Peyer's patch (tissue), 4 donors: ENCODE results near the gene IQGAP3. TPM values are rescaled to one million over a fixed set of nuclear protein-coding genes. Genes with fewer than 3 reads are reported as not detected.

Experiments used
- DNase-seq, 3 donors: peaks; one replicate each; pipeline ENCODE4 v3.0.0-alpha.2; 2017 to 2019
- H3K27ac ChIP-seq, 4 donors: fragments of 200-600 bp; sonication (generic); one replicate each; pipeline ENCODE4 v1.5.1; 2016 to 2019
- H3K27me3 ChIP-seq, 2 donors: fragments of 200-600 bp; sonication (generic); one replicate each; pipeline ENCODE4 v1.5.1; 2019
- H3K36me3 ChIP-seq, 3 donors: fragments of 200-600 bp; sonication (generic); one replicate each; pipeline ENCODE4 v1.5.1; 2016 to 2019
- H3K4me1 ChIP-seq, 4 donors: fragments of 200-600 bp; sonication (generic); one replicate each; pipeline ENCODE4 v1.5.1; 2016 to 2019
- H3K4me3 ChIP-seq, 4 donors: fragments of 200-600 bp; sonication (generic); 1 replicate in 3 of 4; 2 replicates in 1 of 4; pipeline ENCODE4 v1.5.1; 2016 to 2019; ENCODE audit warnings: mild to moderate bottlenecking in 1 of 4
- H3K9me3 ChIP-seq, 4 donors: fragments of 200-600 bp; sonication (generic); one replicate each; pipeline ENCODE4 v1.5.1; 2016 to 2019; ENCODE audit warnings: mild to moderate bottlenecking in 1 of 4
- CTCF ChIP-seq, 6 experiments: fragments of 450-650 bp in 4 of 6; fragments of 200-600 bp in 2 of 6; sonication (generic) in 1 of 6; IDR thresholded peaks; one replicate each; pipeline ENCODE4 v1.5.1; 2017 to 2019; ENCODE audit warnings: antibody characterized with exemption in 6 of 6, mild to moderate bottlenecking in 3 of 6, moderate library complexity in 1 of 6
- POLR2A ChIP-seq, 2 donors: fragments of 450-650 bp; IDR thresholded peaks; one replicate each; pipeline ENCODE4 v1.5.1; 2017; ENCODE audit warnings: antibody characterized with exemption in 2 of 2, mild to moderate bottlenecking in 2 of 2, moderate library complexity in 2 of 2
- total RNA-seq, 4 donors: library from RNA; depleted of rRNA; stranded (reverse); fragments of >200 nt; gene quantifications; one replicate each; pipeline ENCODE4 v1.1.0, GENCODE V29; 2016

Gene IQGAP3
- total RNA-seq, 4 donors from 2014 or later, result 5.4 to 45.4 (median 8.2) TPM

- Histone ChIP-seq H3K36me3 (no peaks in the 10 kb centered on the region), H3K9me3 (no peaks in the 10 kb centered on the region), H3K27ac (peak overlapping the region; percentile 53 to 86 (median 75)), H3K27me3 (no peaks in the 10 kb centered on the region), H3K4me1 (peaks cover 7 to 43% (median 20%) of the 10 kb centered on the region in 4 donors), H3K4me3 (peak overlapping the region in 1 of 4 donors; percentile 15)
- DNase-seq, result peak in 1 of 3 donors; percentile 81
- TF ChIP-seq CTCF (IDR thresholded peaks at IDR 0.05), result no peak
- no peak for TF ChIP-seq POLR2A (IDR thresholded peaks at IDR 0.05)
Measured at GRCh38 chr1:156508205-156508954, 64.0 kb downstream of the IQGAP3 start.

- peaks cover 7 to 62% (median 36%) of the 10 kb centered on the region in 4 donors for H3K4me1 ChIP-seq
- peak overlapping the region in 1 of 4 donors; percentile 3 for H3K27ac ChIP-seq
- no peaks in the 10 kb centered on the region for H3K27me3 ChIP-seq
- H3K4me3 ChIP-seq, result no peak overlapping the region
- DNase-seq, result no peak
- TF ChIP-seq CTCF (IDR thresholded peaks at IDR 0.05), result no peak
- TF ChIP-seq POLR2A (IDR thresholded peaks at IDR 0.05), result no peak
- no peaks in the 10 kb centered on the region for H3K36me3 ChIP-seq
- H3K9me3 ChIP-seq, result no peaks in the 10 kb centered on the region
Measured at GRCh38 chr1:156506450-156506849, 65.9 kb downstream of the IQGAP3 start.

GRCh38 chr1:156505679-156506298 lies 66.6 kb downstream of the IQGAP3 start:
- no peak for TF ChIP-seq CTCF (IDR thresholded peaks at IDR 0.05)
- no peak for TF ChIP-seq POLR2A (IDR thresholded peaks at IDR 0.05)
- no peaks in the 10 kb centered on the region for H3K27me3 ChIP-seq
- H3K9me3 ChIP-seq, result no peaks in the 10 kb centered on the region
- H3K36me3 ChIP-seq, result no peaks in the 10 kb centered on the region
- peak overlapping the region; percentile 96 to 99 (median 98) for H3K27ac ChIP-seq
- no peak for DNase-seq
- peak overlapping the region; percentile 33 to 43 (median 40) for H3K4me3 ChIP-seq
- H3K4me1 ChIP-seq, result peaks cover 7 to 62% (median 36%) of the 10 kb centered on the region in 4 donors

- H3K27ac ChIP-seq, result peak overlapping the region; percentile 96 to 99 (median 98)
- peak; percentile 99 to 100 (median 99) for DNase-seq
- TF ChIP-seq CTCF (IDR thresholded peaks at IDR 0.05), result peak in 1 of 6 experiments; percentile 31
- TF ChIP-seq POLR2A (IDR thresholded peaks at IDR 0.05), result peak; percentile 37 to 74
- peaks cover 7 to 57% (median 36%) of the 10 kb centered on the region in 4 donors for H3K4me1 ChIP-seq
- H3K9me3 ChIP-seq, result no peaks in the 10 kb centered on the region
- peak overlapping the region; percentile 33 to 43 (median 40) for H3K4me3 ChIP-seq
- no peaks in the 10 kb centered on the region for H3K36me3 ChIP-seq
- no peaks in the 10 kb centered on the region for H3K27me3 ChIP-seq
Measured at GRCh38 chr1:156504821-156505678, 67.3 kb downstream of the IQGAP3 start.

- TF ChIP-seq POLR2A (IDR thresholded peaks at IDR 0.05) (no peak), CTCF (IDR thresholded peaks at IDR 0.05) (no peak)
- DNase-seq, result peak in 2 of 3 donors; percentile 53 to 59
- Histone ChIP-seq H3K4me3 (peak overlapping the region; percentile 33 to 43 (median 40)), H3K27ac (peak overlapping the region; percentile 96 to 99 (median 98)), H3K9me3 (no peaks in the 10 kb centered on the region), H3K36me3 (no peaks in the 10 kb centered on the region), H3K27me3 (no peaks in the 10 kb centered on the region), H3K4me1 (peaks cover 7 to 53% (median 36%) of the 10 kb centered on the region in 4 donors)
Measured at GRCh38 chr1:156504438-156504813, 67.9 kb downstream of the IQGAP3 start.
